AG09319 (cell line): ENCODE measurements around the gene FRMD8.

Experiments
- DNase-seq: peaks from one replicate; pipeline ENCODE4 v3.0.0-alpha.2; 2010; ENCODE audit warnings: low read depth; ENCODE audit errors: extremely low read depth
- CTCF ChIP-seq: IDR thresholded peaks from 2 replicates; pipeline ENCODE4 v1.5.1; 2011; ENCODE audit warnings: low read depth, mild to moderate bottlenecking, inconsistent platforms, low read length, moderate library complexity

Gene FRMD8

GRCh38 chr11:65376138-65376713 lies 10.2 kb upstream of the FRMD8 start:
- TF ChIP-seq CTCF = no peak
- no peak for DNase-seq

GRCh38 chr11:65377036-65377435 lies 9.4 kb upstream of the FRMD8 start:
- no peak for DNase-seq

GRCh38 chr11:65377777-65378176 lies 8.7 kb upstream of the FRMD8 start:
- no peak for DNase-seq
- TF ChIP-seq CTCF = no peak

More at GRCh38 chr11:65377036-65377435, 9.4 kb upstream of the FRMD8 start:
- TF ChIP-seq CTCF = no peak

GRCh38 chr11:65378208-65378927 lies 8.1 kb upstream of the FRMD8 start:
- no peak for DNase-seq

GRCh38 chr11:65378928-65379638 lies 7.4 kb upstream of the FRMD8 start:
- no peak for DNase-seq
- TF ChIP-seq CTCF = no peak

More at GRCh38 chr11:65378208-65378927, 8.1 kb upstream of the FRMD8 start:
- no peak for TF ChIP-seq CTCF

GRCh38 chr11:65379698-65380459 lies 6.6 kb upstream of the FRMD8 start:
- TF ChIP-seq CTCF = no peak
- DNase-seq = no peak
